ENCODE measurements around the gene SORCS1.

The SORCS1 gene

DNA sequence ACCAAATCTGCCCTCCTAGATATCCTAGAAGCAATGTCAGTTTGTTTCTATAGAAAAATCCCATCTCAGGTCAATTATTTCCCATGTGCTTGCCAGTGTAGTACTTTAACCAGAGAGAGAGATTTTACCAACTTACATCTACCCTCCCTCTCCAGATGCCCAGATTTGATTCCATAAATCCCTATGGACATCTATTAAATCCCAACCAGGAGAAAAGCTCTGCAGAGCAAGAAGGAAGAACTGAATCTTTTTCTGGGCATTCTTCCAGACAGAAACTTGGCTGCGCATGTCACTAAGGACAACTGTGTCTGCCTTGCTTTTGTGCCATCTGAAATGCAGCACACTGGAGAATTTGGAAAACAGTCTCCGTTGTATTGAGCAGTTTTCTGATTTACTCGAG, 597.6 kb downstream of the SORCS1 start:
- DNase-seq: no peak

DNA sequence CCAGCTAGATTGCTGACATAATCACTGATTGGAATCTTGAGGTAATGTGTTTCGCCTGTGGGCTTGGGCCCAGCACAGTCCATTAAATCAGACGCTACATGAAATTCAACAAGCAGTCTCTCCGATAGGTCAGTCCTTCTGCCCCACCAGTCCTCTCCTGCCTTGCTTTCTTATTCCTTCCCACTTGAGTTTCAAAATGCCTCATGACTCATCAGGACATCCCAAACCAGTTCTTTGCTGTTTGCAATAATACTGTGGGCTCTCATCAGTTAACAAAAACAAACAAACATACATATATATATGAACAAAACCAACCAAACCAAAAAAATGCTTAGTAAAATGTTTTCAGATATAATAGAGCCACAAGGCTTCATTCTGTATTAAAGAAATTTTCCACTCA, 599.0 kb downstream of the SORCS1 start:
- DNase-seq: no peak

DNA sequence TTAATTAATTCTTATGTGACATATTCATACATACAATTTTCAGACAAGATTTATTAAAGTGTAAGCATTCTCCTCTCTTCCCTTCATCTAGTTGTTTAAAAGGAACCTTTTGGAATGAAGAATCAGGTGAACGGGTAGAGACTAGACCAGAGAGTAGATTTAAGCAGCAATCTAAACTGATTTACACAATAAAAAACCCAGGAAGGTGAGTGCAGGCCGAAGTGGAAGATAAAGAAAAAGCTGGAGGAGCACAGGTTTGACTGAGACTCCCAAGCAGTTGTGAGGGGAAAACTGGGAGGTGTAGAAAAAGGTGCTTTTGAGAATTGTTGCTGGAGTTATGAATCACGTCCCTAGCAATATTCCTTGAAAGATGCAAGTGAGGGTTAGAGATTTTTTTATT, 601.1 kb downstream of the SORCS1 start:
- no peak for DNase-seq

DNA sequence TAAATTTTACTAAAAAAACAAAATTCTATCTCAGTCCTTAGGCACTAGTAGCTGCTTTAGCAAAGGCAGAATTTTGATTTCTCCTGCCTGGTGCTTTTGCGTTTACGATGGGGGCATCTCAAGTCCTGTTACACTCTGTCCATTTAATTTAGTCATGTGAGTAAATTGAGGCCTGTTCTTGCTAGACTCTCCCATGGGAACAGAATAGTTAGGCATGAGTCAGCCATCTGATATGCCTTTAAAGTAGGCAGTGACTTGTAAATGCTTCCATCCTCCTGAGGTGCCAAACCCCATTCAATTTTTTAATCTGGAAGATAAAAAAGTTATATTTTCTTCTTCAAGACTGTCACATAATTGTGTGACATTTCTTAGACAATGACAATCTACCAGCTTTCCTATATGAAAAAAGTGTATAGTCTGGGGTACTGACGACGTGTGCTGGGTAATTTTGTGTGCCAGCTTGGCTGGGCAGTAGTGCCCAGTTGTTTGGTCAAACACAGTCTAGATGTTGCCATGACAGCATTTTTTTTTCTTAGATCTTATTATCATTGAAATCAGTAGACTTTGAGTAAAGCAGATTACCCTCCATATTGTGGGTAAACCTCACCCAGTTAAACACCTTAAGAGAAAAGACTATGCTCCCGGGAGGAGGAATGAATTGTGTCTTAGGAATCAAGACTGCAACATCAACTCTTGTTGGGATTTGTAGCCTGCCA, 603.4 kb downstream of the SORCS1 start:
- DNase-seq: no peak

DNA sequence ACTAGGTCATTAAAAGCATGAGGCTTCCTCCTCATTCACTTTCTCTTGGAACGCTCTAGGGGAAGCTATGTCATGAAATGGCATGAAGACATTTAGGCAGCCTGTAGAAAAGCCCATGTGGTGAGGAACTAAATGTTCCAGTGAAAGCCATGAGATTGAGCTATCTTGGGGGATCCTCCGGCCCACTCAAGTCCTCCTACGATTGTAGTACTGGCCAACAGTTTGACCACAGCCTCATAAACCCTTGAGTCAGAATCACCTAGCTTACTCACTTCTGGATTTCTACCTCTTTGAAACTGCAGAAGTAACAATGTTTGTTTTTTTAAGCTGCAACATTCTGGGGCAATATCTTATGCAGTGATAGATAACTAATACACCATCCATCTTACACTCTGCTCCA, 605.1 kb downstream of the SORCS1 start:
- no peak for DNase-seq

DNA sequence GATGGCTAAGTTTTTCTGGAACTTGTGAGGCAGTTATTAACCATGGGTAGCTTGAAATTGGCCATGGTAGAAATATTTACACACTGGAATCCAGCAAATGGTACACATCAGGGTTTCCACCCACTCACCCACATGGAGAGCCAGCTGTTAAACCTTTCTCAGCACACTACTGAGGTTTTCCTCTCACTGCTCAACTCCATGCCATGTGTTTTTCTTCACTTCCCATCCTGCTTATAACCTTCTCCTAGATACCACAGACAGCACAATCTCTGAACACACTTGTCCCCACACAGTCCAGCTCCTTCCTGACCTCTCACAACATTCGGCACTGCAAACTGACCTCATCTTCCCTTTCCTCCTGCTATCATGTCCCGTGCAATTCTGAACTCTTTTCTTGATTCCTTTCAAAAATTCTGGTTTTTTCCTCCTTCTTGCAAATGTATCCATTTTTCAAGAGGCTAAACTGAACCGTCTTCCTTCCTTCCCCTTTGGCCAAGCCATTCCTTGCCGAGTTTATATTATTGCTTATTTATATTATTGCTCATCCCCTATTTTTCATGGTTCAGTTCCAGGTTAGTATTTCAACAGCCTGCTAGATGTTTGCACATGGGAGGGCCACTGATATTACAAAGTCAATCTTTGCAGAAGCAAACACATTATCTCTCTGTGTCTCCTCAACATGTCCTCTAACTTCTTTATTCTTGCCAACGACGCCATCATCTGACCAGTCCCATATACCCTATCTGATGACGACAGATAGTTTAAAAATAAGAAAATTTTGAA, 606.4 kb downstream of the SORCS1 start:
- DNase-seq: no peak

DNA sequence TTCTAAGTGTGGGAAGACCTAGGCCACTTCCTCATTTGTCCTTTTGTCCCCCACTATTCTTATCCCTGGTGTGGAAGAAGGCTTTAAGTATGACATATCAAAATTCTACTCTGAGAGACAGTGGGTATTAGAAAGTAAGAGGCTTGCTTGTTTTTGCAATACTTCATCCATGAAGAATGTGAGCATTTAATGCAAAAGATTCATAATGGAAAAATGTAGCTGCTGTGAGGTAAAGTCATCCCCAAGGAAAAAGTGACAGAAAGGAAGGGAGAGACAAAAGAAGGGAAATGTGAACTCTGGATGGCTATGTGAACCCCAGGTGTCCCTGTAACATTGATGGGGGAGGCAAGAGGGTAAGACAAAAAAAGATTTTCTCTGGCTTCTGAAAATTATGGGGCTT, 607.5 kb downstream of the SORCS1 start:
- no peak for DNase-seq

DNA sequence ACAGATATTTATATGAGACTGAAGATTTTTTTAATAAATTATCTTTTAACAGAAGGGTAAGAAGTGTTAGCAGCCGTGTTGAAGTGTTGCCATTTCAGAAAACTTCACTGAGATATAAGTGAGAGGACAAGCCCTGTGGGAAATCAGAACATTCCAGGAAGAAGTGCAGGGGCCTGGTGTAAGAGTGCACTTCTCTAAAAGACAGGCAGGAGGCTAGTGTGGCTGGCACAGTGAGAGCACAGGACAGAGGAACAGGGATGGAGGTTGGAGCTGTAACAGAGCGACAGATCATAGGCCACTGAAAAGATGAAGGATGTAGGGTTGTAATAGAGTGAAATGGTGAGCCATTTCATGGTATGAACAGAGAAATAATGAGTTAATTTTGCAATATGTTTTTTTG, 608.9 kb downstream of the SORCS1 start:
- DNase-seq: no peak

DNA sequence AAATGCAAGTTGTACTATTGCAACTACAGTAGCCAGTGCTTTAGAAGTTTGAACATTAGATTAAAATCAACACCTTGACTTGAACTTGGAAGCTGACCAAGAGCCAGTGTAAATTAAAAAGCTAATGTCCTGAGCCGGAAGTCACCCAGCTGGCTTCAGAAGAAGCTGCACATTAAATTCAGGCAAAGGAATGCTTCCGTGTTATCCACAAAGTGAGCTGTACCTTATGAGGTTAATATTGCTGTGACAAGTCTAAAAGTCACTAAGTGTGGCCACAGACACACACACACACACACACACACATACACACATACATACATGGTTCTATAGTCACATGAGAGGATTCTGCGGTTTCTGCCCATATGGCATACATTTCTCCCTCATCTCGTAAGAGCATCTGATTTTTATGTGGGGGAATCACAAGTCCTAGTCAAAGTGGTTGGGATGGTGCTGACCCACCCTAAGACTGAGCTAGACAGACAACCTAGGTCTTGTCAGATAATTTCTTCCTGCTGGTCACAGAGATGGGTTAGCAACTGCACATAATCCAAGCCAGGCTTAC, 612.9 kb downstream of the SORCS1 start:
- no peak for DNase-seq

DNA sequence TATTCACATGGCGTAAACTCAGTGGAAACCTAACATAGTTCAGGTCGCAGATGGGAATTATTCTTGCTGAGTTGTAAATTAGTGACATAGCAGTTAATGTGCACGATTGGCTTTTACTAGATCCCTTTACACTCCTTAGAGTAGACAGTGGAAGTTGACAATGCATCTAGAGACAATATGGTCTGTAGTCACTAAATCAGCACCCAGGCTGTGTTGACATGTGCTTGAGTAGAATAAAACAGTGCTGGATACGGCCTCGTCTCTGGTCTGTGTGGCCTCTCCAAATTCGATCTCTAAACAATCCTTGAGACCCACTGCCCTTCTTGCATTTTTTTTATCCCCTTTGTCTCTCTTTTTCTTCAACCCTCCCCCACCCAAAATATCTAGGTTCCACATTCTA, 615.7 kb downstream of the SORCS1 start:
- DNase-seq: no peak

DNA sequence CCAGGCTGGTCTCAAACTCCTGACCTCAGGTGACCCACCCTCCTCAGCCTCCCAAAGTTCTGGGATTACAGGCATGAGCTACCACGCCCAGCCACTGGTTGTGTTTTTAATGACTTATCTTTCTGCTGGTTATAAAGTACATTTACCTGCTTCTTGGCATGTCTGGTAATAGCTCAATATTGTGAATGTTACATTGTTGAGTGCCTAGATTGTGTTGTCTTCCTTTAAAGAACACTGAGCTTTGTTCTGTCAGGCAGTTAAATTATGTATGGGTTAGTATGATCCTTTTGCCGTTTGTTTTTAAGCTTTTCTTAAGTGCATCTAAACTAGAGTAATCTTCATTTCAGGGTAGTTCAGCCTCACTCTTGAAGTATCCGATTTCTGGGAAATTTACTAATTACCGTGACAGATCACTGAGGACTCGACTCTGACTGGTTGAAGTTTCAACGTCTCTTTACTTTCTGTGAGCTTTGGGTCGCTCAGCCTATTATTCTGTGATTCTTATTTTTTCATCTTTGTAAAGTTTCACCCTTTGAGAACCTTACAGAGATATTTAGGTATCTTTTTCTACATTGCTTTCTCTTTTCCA, 617.4 kb downstream of the SORCS1 start:
- DNase-seq: no peak

DNA sequence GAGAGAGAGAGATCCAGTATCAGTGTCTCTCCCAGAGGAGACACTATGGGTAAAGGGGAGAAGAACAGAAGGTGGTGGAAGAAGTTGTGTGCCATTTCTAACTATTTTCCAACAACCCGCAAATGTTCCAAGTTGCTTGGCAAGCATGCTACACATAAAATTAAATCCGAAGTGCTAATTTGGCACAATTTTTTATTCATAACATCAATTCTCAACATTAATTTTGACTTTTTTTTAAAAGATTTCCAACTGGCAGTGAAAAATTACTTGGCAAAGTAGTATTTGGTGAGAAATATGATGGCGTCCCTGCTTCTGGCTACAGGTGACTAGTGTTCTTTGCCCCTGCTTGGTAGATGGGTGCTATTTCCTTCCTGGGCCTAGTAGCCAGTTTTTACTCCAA, 622.0 kb downstream of the SORCS1 start:
- DNase-seq: no peak

DNA sequence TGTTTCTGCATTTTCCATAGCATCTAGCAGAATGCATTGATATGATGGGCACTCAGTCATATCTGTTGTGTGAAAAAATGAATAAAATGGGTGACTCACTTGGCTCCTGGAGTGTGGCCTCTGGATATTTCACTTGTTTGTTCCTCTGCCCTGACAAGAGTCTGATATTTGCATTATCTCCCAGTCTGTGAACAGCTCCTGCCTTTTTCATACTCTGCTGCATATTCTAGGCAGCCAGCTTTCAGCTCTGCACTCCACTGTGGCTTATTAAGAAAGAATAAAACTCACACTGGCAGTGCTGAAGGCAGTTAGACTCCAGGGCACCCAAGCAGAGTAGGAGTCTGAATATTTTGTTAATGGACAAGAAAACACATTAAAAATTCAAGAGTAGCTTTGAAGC, 623.9 kb downstream of the SORCS1 start:
- DNase-seq: no peak

DNA sequence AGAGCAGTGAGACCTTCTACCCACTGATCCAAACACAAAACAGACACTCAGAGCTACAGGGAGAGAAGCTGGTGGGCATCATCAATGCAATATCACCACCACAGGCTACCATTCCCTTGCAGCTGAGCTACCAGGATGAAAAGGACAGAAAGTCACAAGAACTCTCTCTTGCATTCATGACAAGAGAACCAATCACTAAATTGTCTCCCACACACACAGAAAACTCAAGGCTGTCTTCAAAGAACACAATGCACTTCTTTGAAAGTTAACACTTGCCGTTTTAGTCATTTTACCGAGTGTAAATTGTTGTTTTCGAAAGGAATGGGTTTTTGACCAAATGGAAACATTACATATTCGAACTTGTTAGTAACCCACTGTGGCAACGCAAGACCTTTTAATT, 626.6 kb downstream of the SORCS1 start:
- no peak for DNase-seq

DNA sequence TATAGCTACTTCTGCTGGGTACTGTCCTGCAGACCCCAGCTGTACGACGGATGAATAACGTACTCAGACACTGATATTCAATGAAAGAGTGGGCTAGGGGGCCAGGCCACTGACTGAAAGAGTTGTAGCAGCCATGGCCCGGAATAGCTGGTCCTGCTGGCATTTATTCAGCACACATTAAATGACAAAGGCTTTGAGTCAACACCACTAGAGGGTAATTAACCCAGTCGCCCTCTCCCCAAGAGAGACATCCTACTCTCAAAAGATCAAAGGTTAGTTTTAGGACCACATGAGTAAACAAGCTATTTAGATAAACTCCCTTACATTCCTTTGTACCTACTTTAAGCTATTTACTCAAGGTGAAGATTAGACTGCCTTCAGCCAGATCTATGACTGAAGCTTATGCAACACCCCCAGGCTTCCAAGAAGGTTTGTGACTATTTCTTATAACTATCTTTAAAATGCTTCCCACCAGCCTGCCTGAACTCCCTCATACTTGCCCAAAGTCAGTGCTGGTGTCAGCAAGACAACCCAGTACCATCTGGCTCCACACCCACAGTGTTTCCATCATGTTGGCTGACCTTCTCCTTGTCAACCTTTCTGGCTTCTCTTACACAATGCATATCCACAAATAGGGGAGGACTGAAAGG, 629.1 kb downstream of the SORCS1 start:
- DNase-seq: no peak

DNA sequence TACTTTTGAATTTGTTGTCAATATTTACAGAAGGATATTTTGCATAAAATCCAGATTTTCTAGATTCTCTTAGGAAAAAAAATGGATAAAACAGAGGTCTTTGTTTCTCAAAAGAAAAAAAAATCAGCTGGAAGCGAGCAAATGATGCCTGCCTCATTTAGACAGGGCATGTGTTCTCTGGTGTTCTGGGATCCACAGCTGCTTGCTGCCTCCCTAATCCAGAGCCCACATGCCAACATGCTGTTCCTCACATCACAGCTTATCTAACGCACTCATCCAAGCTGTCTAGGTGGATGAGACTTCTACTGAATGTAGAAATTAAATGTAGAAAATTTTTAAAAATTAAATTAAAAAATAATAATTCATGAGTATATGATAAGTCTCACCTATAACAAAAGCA, 630.1 kb downstream of the SORCS1 start:
- no peak for DNase-seq

DNA sequence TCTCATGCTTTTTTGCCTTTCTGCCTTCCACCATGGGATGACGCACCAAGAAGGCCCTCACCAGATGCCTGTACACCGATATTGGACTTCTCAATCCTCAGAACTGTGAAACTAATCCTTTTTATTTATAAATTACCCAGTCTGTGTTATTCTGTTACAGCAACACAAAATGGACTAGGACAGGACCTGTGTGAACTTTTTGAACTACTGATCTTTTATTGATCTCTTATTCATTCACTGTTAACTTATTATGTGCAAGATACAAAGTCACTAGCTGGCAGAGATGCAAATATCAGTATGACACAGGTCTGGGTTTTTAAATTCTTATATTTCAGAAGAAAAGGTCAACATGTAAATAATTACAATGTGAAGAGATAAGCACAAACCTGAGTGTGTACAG, 635.8 kb downstream of the SORCS1 start:
- DNase-seq: no peak

DNA sequence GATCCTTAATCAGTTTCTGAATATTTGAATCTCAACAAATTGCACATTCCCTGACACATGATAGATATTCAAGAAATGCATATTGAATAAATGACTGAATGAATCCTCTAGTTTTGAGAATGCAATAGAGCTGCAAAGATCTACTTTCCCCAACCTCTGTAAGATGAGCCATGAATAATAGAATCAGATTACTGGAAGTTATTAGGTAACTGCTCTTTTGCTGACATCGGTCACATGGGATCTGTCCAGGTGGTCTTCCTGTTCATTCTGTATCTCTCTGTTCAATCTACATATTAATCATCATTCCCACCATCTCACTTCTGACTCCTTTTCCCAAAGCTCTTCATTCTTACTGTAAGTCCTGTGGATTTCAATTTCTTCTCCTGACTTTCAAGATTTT, 638.7 kb downstream of the SORCS1 start:
- no peak for DNase-seq

Measured in NCI-H2171 treated with DMSO at 0.1 percent for 48 hours (cell line).